Right renal cortex interstitium (tissue), 3 donors: Measurements from ENCODE around the gene SINHCAF. TPM values are rescaled to one million over a fixed set of nuclear protein-coding genes. Genes with fewer than 3 reads are reported as not detected.
A peak's percentile ranks its signal among the peaks of the same experiment; 100 is the strongest.
"Not testable (repeated sequence)": the region's sequence is repeated elsewhere in the genome, so short reads cannot be mapped to it uniquely, and the experiment has no call there.

ENCODE experiments used
- DNase-seq, 3 donors: peaks; one replicate each; pipeline ENCODE4 v3.0.0-alpha.2; 2013; ENCODE audit warnings: low read depth in 3 of 3, low spot score in 2 of 3
- polyA plus RNA-seq, 3 donors: library from polyadenylated mRNA; unstranded; fragments of 120-200 nt; gene quantifications; one replicate each; pipeline ENCODE4 v1.2.1, GENCODE V29; 2013; ENCODE audit not compliant: insufficient read length in 3 of 3

The SINHCAF gene
- polyA plus RNA-seq, result 100 to 1,000 TPM; 255 to 297 (median 295) TPM

DNA sequence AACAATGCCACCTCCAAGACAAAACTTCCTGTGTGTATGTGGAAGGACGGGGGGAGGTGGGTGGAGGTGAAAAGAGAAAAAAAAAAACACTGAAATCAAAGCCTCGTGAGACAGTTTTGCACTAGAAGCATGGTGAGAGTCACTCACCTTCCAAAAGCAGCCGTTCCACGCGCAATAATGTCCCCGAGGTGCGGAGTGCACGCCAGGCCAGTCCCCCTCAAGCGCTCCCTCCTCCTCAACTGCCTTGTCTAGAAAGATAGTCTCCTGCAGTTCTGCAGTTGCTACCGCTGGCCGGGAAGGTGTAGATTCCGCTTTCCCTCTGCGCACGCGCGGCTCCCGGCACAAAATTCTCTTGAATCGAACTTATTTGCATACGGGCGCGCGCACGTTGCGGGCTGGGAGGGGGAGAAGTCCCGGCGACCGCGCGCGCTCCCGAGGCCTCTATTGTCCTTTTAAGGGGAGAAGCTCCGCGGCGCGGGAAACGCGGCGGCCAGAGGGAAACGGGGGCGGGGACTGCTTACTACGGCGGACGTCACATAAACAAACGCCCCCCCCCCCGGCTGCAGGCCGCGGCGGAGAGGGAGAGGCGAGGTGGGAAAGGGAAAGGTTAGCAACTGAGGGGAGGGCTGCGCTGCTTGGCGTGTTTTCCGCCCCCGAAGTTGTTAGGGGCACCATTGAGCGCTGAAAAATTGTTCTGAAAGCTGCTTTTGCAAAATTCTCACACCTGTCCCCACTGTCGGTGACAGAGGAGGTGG, at the start of gene SINHCAF:
Gene SINHCAF, minus strand, starts transcription at position 274 of the 755 bp plus-strand sequence. CDS start 27,946 bp downstream, outside the sequence.
- peak; percentile 93 to 99 (median 99) for DNase-seq

GRCh38 chr12:31375422-31375821, 49.5 kb upstream of the SINHCAF start:
- not testable (repeated sequence) for DNase-seq

DNA sequence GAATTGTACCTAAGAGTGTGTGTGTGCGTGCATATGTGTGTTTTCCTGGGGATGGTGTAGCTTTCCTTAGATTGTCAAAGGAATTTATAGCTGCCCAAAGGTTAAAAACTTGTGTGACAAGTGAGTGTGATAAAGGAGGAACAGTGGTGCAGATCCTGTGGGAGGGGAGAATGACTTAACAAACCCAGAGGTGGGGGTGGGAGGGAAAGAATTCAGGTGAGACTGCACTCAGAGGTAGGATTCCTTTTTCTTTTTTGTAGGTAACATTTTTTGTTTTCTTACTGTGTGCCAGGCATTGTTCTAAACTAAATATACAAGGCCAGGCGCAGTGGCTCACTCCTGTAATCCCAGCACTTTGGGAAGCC, 45.3 kb upstream of the SINHCAF start:
- peak in 1 of 3 donors; percentile 62 for DNase-seq

- DNase-seq, result peak in 1 of 3 donors; percentile 72
Measured at GRCh38 chr12:31370531-31371255, 44.7 kb upstream of the SINHCAF start.

GRCh38 chr12:31369712-31370521, 44.0 kb upstream of the SINHCAF start:
- DNase-seq, result peak in 1 of 3 donors; percentile 65

DNA sequence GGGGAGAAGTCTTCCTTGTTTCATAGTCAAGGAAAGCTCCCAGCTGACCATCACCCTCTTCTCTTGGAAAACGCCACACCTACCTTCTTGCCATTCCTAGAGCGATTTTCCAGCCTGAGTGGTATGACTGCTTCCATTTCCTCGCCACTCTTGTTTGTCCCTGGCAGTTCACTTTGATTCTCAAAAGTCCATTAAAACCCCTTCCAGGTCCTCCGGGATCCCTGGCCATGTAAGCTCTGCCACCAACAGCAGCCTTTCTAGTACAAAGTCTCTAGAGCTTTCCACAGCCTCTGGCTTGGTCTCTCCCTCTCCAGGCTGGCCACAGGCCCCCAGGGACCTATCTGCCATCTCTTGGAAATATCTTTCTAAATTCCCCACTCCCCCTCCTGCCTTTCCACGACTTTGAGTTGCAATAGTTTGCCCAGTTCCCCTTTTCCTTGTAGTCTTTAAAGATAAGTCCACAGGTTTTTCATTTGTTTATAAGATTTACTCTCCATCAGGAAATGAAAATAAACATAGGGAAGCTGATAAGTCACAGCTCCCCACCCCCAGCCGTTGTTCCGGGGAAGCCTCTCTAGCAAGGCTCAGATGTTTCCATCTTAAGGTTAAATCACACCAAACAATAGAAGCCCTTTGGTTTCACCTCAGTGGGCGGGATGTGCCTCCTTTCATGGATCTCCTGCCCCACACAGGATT, 42.9 kb upstream of the SINHCAF start:
- peak in 1 of 3 donors; percentile 39 for DNase-seq

DNA sequence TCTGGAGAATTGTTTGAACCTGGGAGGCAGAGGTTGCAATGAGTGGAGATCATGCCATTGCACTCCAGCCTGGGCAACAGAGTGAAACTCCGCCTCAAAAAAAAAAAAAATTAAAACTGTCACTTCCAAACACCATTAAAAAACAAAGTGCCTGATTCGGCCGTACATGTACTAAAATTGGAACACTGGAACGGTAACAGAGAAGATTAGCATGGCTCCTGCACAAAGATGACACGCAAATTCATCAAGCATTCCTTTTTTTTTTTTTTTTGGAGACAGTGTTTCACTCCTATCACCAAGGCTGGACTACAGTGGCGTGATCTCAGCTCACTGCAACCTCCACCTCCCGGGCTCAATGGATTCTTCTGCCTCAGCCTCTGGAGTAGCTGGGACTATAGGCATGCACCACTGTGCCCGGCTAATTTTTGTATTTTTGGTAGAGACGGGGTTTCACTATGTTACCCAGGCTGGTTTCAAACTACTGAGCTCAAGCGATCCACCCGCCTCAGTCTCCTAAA, 40.2 kb upstream of the SINHCAF start:
- DNase-seq, result no peak

GRCh38 chr12:31363831-31364230, 37.9 kb upstream of the SINHCAF start:
- DNase-seq, result no peak

GRCh38 chr12:31363416-31363809, 37.5 kb upstream of the SINHCAF start:
- no peak for DNase-seq

DNA sequence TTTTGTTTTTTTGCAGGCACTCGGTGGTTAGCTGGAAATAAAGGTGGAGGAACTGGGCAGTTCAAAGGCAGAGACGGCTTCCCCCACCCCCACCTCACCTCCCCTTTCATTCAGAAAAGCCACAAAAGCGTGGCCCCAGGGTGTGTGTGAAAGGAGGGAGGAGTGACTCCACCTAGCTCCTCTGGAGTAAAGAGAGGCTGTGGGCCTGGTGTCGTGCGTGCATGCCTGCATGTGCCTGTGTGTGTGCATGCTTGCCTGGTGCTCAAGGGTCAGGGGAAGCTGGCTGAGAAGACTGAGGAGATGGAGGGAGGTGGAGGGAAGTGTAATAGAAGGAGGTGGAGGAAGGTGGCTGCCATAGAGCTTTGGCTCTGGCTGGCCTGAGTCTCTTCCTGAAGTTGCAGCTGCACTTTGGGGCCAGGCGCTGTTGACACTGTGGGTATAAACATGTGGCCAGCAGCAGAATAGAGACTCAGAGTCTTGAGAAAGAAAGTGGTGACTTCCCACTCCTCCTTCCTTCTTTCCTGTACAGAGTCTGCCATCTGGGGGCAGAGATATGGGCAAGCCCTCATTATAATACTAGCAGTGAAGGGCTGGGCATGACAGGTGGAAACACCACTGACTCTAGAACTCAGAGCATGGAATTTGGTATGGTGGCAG, 36.9 kb upstream of the SINHCAF start:
- no peak for DNase-seq

DNA sequence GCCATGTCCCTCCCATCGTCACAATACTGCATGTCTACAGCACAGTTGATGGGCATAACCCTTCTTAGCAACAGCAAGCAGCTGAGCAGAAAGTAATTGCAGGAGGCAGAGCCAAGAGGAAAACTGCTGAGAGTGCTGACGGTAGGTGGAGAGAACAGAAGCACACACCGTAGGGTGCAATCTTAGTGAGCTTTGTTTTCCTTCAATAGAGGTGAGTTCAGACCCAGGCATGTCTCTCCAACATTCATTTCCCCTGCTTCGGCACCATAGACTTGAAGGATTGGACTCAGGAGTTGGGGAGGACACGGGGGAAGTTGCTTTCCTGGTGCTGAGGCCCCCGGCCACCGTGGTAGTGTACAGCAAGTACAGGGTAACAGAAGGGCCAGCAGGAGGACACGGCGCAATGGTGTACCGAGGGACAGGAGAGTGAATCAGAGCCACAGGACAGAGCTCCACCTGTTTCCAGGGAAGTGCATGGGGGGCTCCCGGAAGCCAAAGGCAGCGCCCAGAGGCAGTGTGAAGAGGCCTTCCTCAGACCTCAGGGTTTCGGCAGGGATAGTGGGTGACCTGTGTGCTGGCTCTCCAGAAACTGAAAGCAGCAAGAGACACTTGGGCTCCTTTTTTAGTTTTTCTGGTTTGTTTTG, 36.3 kb upstream of the SINHCAF start:
- DNase-seq, result no peak

DNA sequence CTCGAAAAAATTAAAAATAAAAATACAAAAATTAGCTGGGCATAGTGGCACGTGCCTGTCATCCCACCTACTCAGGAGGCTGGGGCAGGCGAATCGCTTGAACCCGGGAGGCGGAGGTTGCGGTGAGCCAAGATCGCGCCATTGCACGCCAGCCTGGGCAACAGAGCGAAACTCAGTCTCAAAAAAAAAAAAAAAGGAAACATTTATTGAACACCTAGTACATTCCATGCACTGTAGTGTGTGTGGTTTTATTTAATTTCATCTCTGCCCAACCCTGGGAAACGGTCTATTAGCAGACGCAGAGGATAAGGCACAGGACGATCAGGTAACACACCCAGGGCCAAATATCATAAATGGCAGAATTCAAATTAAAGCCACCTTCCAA, 35.8 kb upstream of the SINHCAF start:
- no peak for DNase-seq

- no peak for DNase-seq
Measured at GRCh38 chr12:31355747-31356107, 29.8 kb upstream of the SINHCAF start.

- no peak for DNase-seq
Measured at GRCh38 chr12:31353750-31354708, 28.1 kb upstream of the SINHCAF start.

GRCh38 chr12:31346267-31346666, 20.3 kb upstream of the SINHCAF start:
- peak in 1 of 3 donors; percentile 57 for DNase-seq

GRCh38 chr12:31343139-31343538, 17.2 kb upstream of the SINHCAF start:
- no peak for DNase-seq

GRCh38 chr12:31342286-31342685, 16.3 kb upstream of the SINHCAF start:
- DNase-seq, result no peak
